Gastroesophageal sphincter (tissue), 4 donors: ENCODE measurements around the gene PRR15. TPM values are rescaled to one million over a fixed set of nuclear protein-coding genes. Genes with fewer than 3 reads are reported as not detected.

ENCODE experiments used
- ATAC-seq: fragments of 150-250 bp; one replicate; pipeline ENCODE4 v1.9.1; 2016; ENCODE audit warnings: mild to moderate bottlenecking, moderate library complexity
- H3K27ac ChIP-seq, 4 donors: fragments of 200-600 bp; sonication (generic) in 3 of 4; 1 replicate in 3 of 4; 2 replicates in 1 of 4; pipeline ENCODE4 v1.5.1; 2016 to 2019
- H3K27me3 ChIP-seq: fragments of 200-600 bp; sonication (generic); one replicate; pipeline ENCODE4 v1.5.1; 2019
- H3K36me3 ChIP-seq, 2 donors: fragments of 200-600 bp; sonication (generic); one replicate each; pipeline ENCODE4 v1.5.1; 2019; ENCODE audit warnings: control low read depth in 1 of 2
- H3K4me1 ChIP-seq, 3 donors: fragments of 200-600 bp; sonication (generic); 1 replicate in 2 of 3; 2 replicates in 1 of 3; pipeline ENCODE4 v1.5.1; 2016 to 2019; ENCODE audit warnings: control low read depth in 2 of 3
- H3K4me3 ChIP-seq, 2 donors: fragments of 200-600 bp; sonication (generic); one replicate each; pipeline ENCODE4 v1.5.1; 2019; ENCODE audit warnings: mild to moderate bottlenecking in 1 of 2, moderate library complexity in 1 of 2
- H3K9me3 ChIP-seq, 3 donors: fragments of 200-600 bp; sonication (generic); one replicate each; pipeline ENCODE4 v1.5.1; 2017 to 2019; ENCODE audit warnings: control low read depth in 2 of 3
- EP300 ChIP-seq: sonication (generic); formaldehyde crosslinking; IDR thresholded peaks from one replicate; pipeline ENCODE4 v1.6.1; 2017; ENCODE audit warnings: antibody characterized with exemption, mild to moderate bottlenecking
- POLR2A ChIP-seq, 2 donors: fragments of 450-650 bp; IDR thresholded peaks; one replicate each; pipeline ENCODE4 v1.6.1; 2017; ENCODE audit warnings: antibody characterized with exemption in 2 of 2, mild to moderate bottlenecking in 2 of 2, moderate library complexity in 1 of 2
- POLR2AphosphoS5 ChIP-seq: sonication (generic); formaldehyde crosslinking; IDR thresholded peaks from one replicate; pipeline ENCODE4 v1.6.1; 2017; ENCODE audit warnings: antibody characterized with exemption
- WGBS, 2 donors: methylation state at CpG; one replicate each; pipeline ENCODE4 v1.1.5; 2018; ENCODE audit warnings: low coverage in 1 of 2; 5-methylcytosine and 5-hydroxymethylcytosine counted together
- total RNA-seq, 4 donors: library from RNA; depleted of rRNA; stranded (reverse); fragments of >200 nt; gene quantifications; one replicate each; pipeline ENCODE4 v1.1.0, GENCODE V29; 2016
- TF ChIP-seq, protein P1 (sequence below), 4 experiments: fragments of 200-600 bp in 2 of 4; fragments of 450-650 bp in 2 of 4; sonication (generic) in 1 of 4; IDR thresholded peaks; one replicate each; pipeline ENCODE4 v1.5.1; 2017 to 2019; ENCODE audit warnings: antibody characterized with exemption in 4 of 4, mild to moderate bottlenecking in 2 of 4, moderate library complexity in 2 of 4

The PRR15 gene
- total RNA-seq, 4 donors from 2014 or later: 0.35 TPM; not detected in 3

DNA sequence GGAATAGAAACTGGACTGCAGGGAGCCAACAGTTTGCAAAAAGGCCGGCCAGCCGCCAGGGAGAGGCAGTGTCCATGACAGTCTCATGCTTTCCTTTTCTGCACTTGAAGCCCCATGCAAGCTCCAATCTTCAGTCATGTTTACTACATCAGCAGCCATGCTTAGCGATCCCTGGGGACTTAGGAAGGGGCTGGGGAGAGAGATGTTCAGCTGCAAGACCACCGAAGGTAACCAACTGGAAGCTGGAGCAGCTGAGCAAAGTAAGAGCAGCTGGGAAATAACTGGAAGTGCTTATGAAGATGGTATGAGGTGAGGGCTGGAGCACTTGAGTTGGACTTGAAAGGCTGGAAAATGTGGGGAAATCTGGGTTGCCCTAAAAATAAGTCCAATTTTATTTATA, 37.0 kb downstream of the PRR15 start:
- WGBS, 2 donors: 71 to 82% methylated on average over 1 to 3 of the region's 4 CpGs
- Histone ChIP-seq H3K4me1 (no peaks in the 10 kb centered on the region), H3K27me3 (no peaks in the 10 kb centered on the region), H3K27ac (no peak overlapping the region), H3K36me3 (no peaks in the 10 kb centered on the region), H3K4me3 (no peak overlapping the region), H3K9me3 (no peaks in the 10 kb centered on the region)
- no peak for ATAC-seq
- TF ChIP-seq POLR2A (IDR thresholded peaks at IDR 0.05) (no peak), POLR2AphosphoS5 (no peak)
- TF ChIP-seq, protein P1, sequence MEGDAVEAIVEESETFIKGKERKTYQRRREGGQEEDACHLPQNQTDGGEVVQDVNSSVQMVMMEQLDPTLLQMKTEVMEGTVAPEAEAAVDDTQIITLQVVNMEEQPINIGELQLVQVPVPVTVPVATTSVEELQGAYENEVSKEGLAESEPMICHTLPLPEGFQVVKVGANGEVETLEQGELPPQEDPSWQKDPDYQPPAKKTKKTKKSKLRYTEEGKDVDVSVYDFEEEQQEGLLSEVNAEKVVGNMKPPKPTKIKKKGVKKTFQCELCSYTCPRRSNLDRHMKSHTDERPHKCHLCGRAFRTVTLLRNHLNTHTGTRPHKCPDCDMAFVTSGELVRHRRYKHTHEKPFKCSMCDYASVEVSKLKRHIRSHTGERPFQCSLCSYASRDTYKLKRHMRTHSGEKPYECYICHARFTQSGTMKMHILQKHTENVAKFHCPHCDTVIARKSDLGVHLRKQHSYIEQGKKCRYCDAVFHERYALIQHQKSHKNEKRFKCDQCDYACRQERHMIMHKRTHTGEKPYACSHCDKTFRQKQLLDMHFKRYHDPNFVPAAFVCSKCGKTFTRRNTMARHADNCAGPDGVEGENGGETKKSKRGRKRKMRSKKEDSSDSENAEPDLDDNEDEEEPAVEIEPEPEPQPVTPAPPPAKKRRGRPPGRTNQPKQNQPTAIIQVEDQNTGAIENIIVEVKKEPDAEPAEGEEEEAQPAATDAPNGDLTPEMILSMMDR (IDR thresholded peaks at IDR 0.05): no peak

DNA sequence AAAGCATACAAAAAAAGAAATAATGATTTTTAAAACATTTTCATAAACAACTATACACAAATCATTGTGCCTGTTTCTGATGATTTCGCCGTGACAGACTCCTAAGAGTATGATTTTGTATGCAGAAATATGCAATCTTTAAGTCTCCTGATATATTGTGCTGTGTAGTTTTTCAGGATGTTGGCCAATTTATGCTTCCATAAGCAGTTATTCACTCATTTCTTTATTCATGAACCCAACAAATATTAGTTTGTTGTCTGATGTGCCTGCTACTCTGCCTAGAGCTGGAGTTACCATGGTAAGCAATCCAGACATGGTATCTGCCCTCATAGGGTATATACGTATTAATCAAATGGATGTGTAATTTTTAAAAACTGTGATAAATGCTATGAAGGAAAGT, 40.4 kb downstream of the PRR15 start:
- TF ChIP-seq, protein P1 (IDR thresholded peaks at IDR 0.05): no peak
- TF ChIP-seq POLR2AphosphoS5 (no peak), EP300 (no peak), POLR2A (IDR thresholded peaks at IDR 0.05) (no peak)
- no peaks in the 10 kb centered on the region for H3K4me1 ChIP-seq
- H3K27me3 ChIP-seq: no peaks in the 10 kb centered on the region
- 94 to 98% methylated on average over 3 of the region's 3 CpGs for WGBS, 2 donors
- no peaks in the 10 kb centered on the region for H3K36me3 ChIP-seq
- no peak overlapping the region for H3K27ac ChIP-seq
- ATAC-seq: no peak
- H3K9me3 ChIP-seq: no peaks in the 10 kb centered on the region
- no peak overlapping the region for H3K4me3 ChIP-seq

DNA sequence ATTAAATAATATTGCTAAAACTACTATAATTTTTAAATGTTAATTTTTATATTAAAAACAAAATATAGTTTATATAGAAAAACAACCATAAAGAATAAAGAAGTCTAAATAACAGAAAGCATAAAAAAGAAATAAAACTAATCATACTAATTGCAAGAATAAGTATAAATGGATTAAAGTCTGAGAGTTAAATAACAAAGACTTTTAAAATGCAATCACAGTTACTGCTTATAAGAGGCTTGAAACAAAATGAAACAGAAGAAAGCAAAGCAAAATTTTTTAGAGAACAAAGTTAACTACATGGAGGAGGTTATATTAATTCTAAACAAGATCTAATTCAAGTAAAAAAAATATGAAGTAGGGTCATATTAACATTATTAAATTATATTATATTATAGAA, 41.1 kb downstream of the PRR15 start:
- Histone ChIP-seq H3K27ac (no peak overlapping the region), H3K4me1 (no peaks in the 10 kb centered on the region), H3K27me3 (no peaks in the 10 kb centered on the region), H3K4me3 (no peak overlapping the region), H3K36me3 (no peaks in the 10 kb centered on the region), H3K9me3 (no peaks in the 10 kb centered on the region)
- TF ChIP-seq POLR2AphosphoS5 (no peak), POLR2A (IDR thresholded peaks at IDR 0.05) (no peak), EP300 (no peak)
- TF ChIP-seq, protein P1 (IDR thresholded peaks at IDR 0.05): no peak
- ATAC-seq: no peak

DNA sequence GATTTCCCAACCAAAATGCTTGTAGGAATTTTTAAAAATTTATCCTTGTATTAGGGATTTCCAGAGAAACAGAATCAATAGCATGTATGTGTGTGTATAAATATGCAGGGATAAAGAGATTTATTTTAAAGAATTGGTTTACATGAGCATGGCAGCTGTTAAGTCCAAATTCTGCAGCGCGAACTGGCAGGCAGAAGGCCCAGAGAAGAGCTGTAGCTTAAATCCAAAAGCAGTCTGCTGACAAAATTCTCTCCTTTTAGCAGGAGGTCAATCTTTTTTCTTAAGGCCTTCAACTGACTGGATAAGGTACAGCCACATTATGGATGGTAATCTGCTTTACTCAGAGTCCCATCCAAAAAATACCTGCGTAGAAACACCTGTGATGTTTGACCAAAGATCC, 42.0 kb downstream of the PRR15 start:
- WGBS, 2 donors: 60 to 76% methylated on average over 3 of the region's 3 CpGs
- Histone ChIP-seq H3K4me3 (no peak overlapping the region), H3K27ac (no peak overlapping the region), H3K36me3 (no peaks in the 10 kb centered on the region), H3K27me3 (no peaks in the 10 kb centered on the region), H3K9me3 (no peaks in the 10 kb centered on the region), H3K4me1 (no peaks in the 10 kb centered on the region)
- no peak for ATAC-seq
- TF ChIP-seq, protein P1 (IDR thresholded peaks at IDR 0.05): no peak
- no peak for TF ChIP-seq POLR2A (IDR thresholded peaks at IDR 0.05)
- TF ChIP-seq POLR2AphosphoS5: no peak

DNA sequence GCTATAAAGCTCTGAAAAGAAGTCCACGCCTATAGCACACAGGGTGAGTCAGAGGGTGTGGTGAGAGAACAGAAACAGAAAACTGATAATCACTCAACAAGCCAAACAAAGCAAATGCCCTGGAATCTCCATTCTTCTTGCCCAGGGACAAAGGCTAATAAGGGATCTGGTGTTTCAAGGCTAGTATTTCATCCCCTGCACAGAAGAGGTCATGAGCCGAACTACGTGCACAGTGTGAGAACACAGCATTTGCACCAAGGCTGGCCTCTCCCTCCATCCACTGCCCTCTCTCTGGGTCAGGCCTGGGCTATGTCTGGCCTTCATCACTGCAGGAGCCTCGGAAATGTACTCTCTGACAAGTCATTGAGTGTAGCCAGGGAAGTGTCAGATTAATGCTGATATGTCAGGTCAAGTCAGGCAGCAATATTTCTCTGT, 42.7 kb downstream of the PRR15 start:
- Histone ChIP-seq H3K4me3 (no peak overlapping the region), H3K27ac (no peak overlapping the region), H3K4me1 (no peaks in the 10 kb centered on the region), H3K9me3 (no peaks in the 10 kb centered on the region), H3K36me3 (no peaks in the 10 kb centered on the region), H3K27me3 (no peaks in the 10 kb centered on the region)
- ATAC-seq: no peak
- TF ChIP-seq, protein P1 (IDR thresholded peaks at IDR 0.05): no peak
- TF ChIP-seq POLR2A (IDR thresholded peaks at IDR 0.05) (no peak), POLR2AphosphoS5 (no peak), EP300 (no peak)
- WGBS, 2 donors: 39 to 65% methylated on average over 2 to 3 of the region's 4 CpGs
